IMR-90 (cell line): ENCODE results near the gene PPIA. TPM values are rescaled to one million over a fixed set of nuclear protein-coding genes. Genes with fewer than 3 reads are reported as not detected.

ENCODE experiments used
- ATAC-seq: fragments of 200-7000 bp; cut with Tn5 transposase; 2 replicates; pipeline ENCODE4 v1.9.1; 2020; ENCODE audit warnings: low read depth, mild to moderate bottlenecking, moderate library complexity
- BruUV-seq: library from RNA; stranded (reverse); fragments of 400-500 nt; replicated peaks from 2 replicates; lab custom pipeline; 2021; lab: Mats Ljungman, UMichigan
- CTCF ChIA-PET: fragments of 300-600 bp; formaldehyde crosslinking; extraction: SDS; loops from one replicate; lab custom pipeline; 2021; ENCODE audit warnings: antibody characterized with exemption; lab: Yijun Ruan, JAX
- POLR2A ChIA-PET: fragments of 300-600 bp; sonication (Branson Sonifier 250); formaldehyde crosslinking; loops from one replicate; lab custom pipeline; 2022; ENCODE audit warnings: antibody characterized with exemption; ENCODE audit not compliant: unreplicated experiment; lab: Charles Lee
- DNase-seq: peaks from one replicate; pipeline ENCODE4 v3.0.0; 2013
- H2AFZ ChIP-seq: replicated peaks from 2 replicates; pipeline ENCODE3; 2013; ENCODE audit warnings: low read length, mild to moderate bottlenecking; ENCODE audit not compliant: poor library complexity
- H2AK5ac ChIP-seq: 2 replicates; pipeline ENCODE4 v1.6.1; 2013; ENCODE audit warnings: low read depth, low read length, inconsistent platforms
- H2AK9ac ChIP-seq: replicated peaks from 2 replicates; pipeline ENCODE3; 2013; ENCODE audit warnings: mild to moderate bottlenecking, low read depth, low read length, moderate library complexity; ENCODE audit not compliant: poor library complexity
- H2BK120ac ChIP-seq: 2 replicates; pipeline ENCODE4 v1.6.1; 2013; ENCODE audit warnings: low read depth, low read length, inconsistent platforms
- H2BK15ac ChIP-seq: 3 replicates; pipeline ENCODE4 v1.6.1; 2013; ENCODE audit warnings: low read depth, low read length, inconsistent platforms
- H2BK20ac ChIP-seq: 2 replicates; pipeline ENCODE4 v1.6.1; 2013; ENCODE audit warnings: low read depth, mild to moderate bottlenecking, inconsistent platforms, low read length, moderate library complexity
- H2BK5ac ChIP-seq: 2 replicates; pipeline ENCODE4 v1.6.1; 2013; ENCODE audit warnings: mild to moderate bottlenecking, low read depth, low read length, inconsistent platforms; ENCODE audit not compliant: poor library complexity, severe bottlenecking
- H3K14ac ChIP-seq: replicated peaks from 2 replicates; pipeline ENCODE4 v1.6.1; 2013; ENCODE audit warnings: low read depth, low read length, inconsistent platforms
- H3K18ac ChIP-seq: 2 replicates; pipeline ENCODE4 v1.6.1; 2013; ENCODE audit warnings: low read depth, low read length, control low read depth
- H3K23ac ChIP-seq: 2 replicates; pipeline ENCODE4 v1.6.1; 2013; ENCODE audit warnings: low read depth, low read length, inconsistent platforms
- H3K27ac ChIP-seq: 2 replicates; pipeline ENCODE4 v1.5.1; 2013; ENCODE audit warnings: mild to moderate bottlenecking, control low read depth, low read length; ENCODE audit not compliant: insufficient read depth
- H3K27me3 ChIP-seq: 2 replicates; pipeline ENCODE4 v1.6.1; 2013; ENCODE audit warnings: low read length; ENCODE audit not compliant: control insufficient read depth, insufficient read depth
- H3K36me3 ChIP-seq: 2 replicates; pipeline ENCODE4 v1.6.1; 2013; ENCODE audit warnings: low read length, mixed read lengths; ENCODE audit not compliant: control insufficient read depth, insufficient read depth
- H3K4ac ChIP-seq: 2 replicates; pipeline ENCODE4 v1.6.1; 2013; ENCODE audit warnings: low read depth, low read length, inconsistent platforms
- H3K4me1 ChIP-seq: 2 replicates; pipeline ENCODE4 v1.6.1; 2013; ENCODE audit warnings: low read length, mixed read lengths; ENCODE audit not compliant: control insufficient read depth, insufficient read depth
- H3K4me2 ChIP-seq: 2 replicates; pipeline ENCODE4 v1.6.1; 2013; ENCODE audit warnings: low read depth, mild to moderate bottlenecking, control low read depth, low read length, moderate library complexity
- H3K4me3 ChIP-seq: 2 replicates; pipeline ENCODE4 v1.5.1; 2013; ENCODE audit warnings: low read depth, mild to moderate bottlenecking, control low read depth, low read length, moderate library complexity; ENCODE audit not compliant: insufficient read depth
- H3K56ac ChIP-seq: 2 replicates; pipeline ENCODE4 v1.6.1; 2013; ENCODE audit warnings: low read length, inconsistent platforms; ENCODE audit not compliant: insufficient read depth; ENCODE audit errors: extremely low read depth
- H3K79me1 ChIP-seq, 2 experiments: 2 replicates each; pipeline ENCODE4 v1.6.1; 2013; ENCODE audit warnings: low read length in 2 of 2, inconsistent platforms in 1 of 2, low read depth in 1 of 2
- H3K9ac ChIP-seq: 2 replicates; pipeline ENCODE4 v1.6.1; 2013; ENCODE audit warnings: low read depth, low read length, control low read depth
- H3K9me1 ChIP-seq: 2 replicates; pipeline ENCODE4 v1.6.1; 2013; ENCODE audit warnings: low read length, inconsistent platforms; ENCODE audit not compliant: insufficient read depth
- H3K9me3 ChIP-seq: 2 replicates; pipeline ENCODE4 v1.6.1; 2013; ENCODE audit warnings: low read length; ENCODE audit not compliant: control insufficient read depth, insufficient read depth
- H4K20me1 ChIP-seq: 2 replicates; pipeline ENCODE4 v1.6.1; 2013; ENCODE audit warnings: low read length, inconsistent platforms; ENCODE audit not compliant: insufficient read depth
- H4K5ac ChIP-seq: 2 replicates; pipeline ENCODE4 v1.6.1; 2013; ENCODE audit warnings: mild to moderate bottlenecking, low read depth, low read length, control low read depth
- H4K8ac ChIP-seq, 2 experiments: 2 replicates each; pipeline ENCODE4 v1.6.1; 2013; ENCODE audit warnings: low read depth in 2 of 2, low read length in 2 of 2, control low read depth in 1 of 2, inconsistent platforms in 1 of 2
- H4K91ac ChIP-seq: 2 replicates; pipeline ENCODE4 v1.6.1; 2013; ENCODE audit warnings: low read depth, low read length, inconsistent platforms; ENCODE audit not compliant: insufficient read depth
- CEBPB ChIP-seq: IDR thresholded peaks from 2 replicates; pipeline ENCODE4 v1.6.1; 2012; ENCODE audit warnings: low read depth, low read length, improper control_type of control experiment
- SMC3 ChIP-seq: fragments of 150-350 bp; IDR thresholded peaks from 2 replicates; pipeline ENCODE4 v1.6.1; 2016; ENCODE audit warnings: low read depth, mild to moderate bottlenecking, antibody characterized with exemption, low read length, moderate library complexity
- USF2 ChIP-seq: fragments of 150-350 bp; IDR thresholded peaks from 2 replicates; pipeline ENCODE4 v1.6.1; 2017; ENCODE audit warnings: mild to moderate bottlenecking, antibody characterized with exemption, low read length, low read depth
- WGBS, 2 experiments: methylation state at CpG; one replicate each; pipeline versions ENCODE4 v1.1.5 to v1.1.7; 2013; ENCODE audit warnings: missing lambda C conversion rate in 2 of 2; ENCODE audit not compliant: insufficient read length in 1 of 2; ENCODE audit errors: extremely low coverage in 2 of 2; 5-methylcytosine and 5-hydroxymethylcytosine counted together
- dilution Hi-C: fragments of 300-500 bp; cut with HindIII; formaldehyde crosslinking; loops from one replicate; pipeline ENCODE4 v1.14.3; 2018; ENCODE audit warnings: low sequenced_read_pairs; ENCODE audit not compliant: unreplicated experiment
- in situ Hi-C: fragments of 300-500 bp; cut with MboI; formaldehyde crosslinking; loops from 3 replicates; pipeline ENCODE4 v1.14.3; 2019; ENCODE audit warnings: low sequenced_read_pairs, inconsistent platforms, mixed read lengths
- intact Hi-C: fragments of 100-400 bp; cut with micrococcal nuclease; formaldehyde crosslinking; loops from 2 replicates; pipeline ENCODE4 v1.10.0; 2022
- polyA plus RNA-seq, 3 experiments: library from polyadenylated mRNA; depleted of rRNA; stranded (reverse); fragments of >200 nt; gene quantifications; 2 replicates each; pipeline ENCODE4 v1.2.3, GENCODE V29; 2012; ENCODE audit warnings: low replicate concordance in 1 of 3
- total RNA-seq: library from RNA; depleted of rRNA; stranded (reverse); fragments of >200 nt; gene quantifications from 2 replicates; pipeline ENCODE4 v1.2.3, GENCODE V29; 2012

PPIA gene
- total and polyA plus RNA-seq, 2 of the 4 experiments (the other 2 are of a cell fraction): 3,396 to 4,883 TPM

GRCh38 chr7:44760034-44760580 lies 36.4 kb upstream of the PPIA start:
- Histone ChIP-seq H2BK15ac (no peak overlapping the region), H3K9me1 (no peaks in the 10 kb centered on the region; the same call in 1 of the 2 replicates), H3K14ac (no peak overlapping the region), H4K8ac (no peak overlapping the region), H2AK9ac (no peak overlapping the region), H3K4me3 (no peak overlapping the region), H3K56ac (no peak overlapping the region), H4K5ac (no peak overlapping the region), H3K9ac (no peak overlapping the region), H3K27ac (no peak overlapping the region), H3K18ac (no peak overlapping the region), H3K4me2 (no peak overlapping the region), H3K4me1 (peaks cover 7% of the 10 kb centered on the region; the same call in 1 of the 2 replicates), H2BK120ac (no peak overlapping the region), H4K20me1 (0 out of 2 replicates have a peak, but pooled peaks cover 7% of the 10 kb centered on the region), H2BK20ac (no peak overlapping the region), H4K91ac (no peak overlapping the region), H2BK5ac (no peak overlapping the region), H2AFZ (no peak overlapping the region), H3K23ac (no peak overlapping the region), H3K79me1 (peaks cover 8 to 37% of the 10 kb centered on the region in 2 experiments), H3K9me3 (no peaks in the 10 kb centered on the region), H3K4ac (no peak overlapping the region), H3K36me3 (peaks cover 73% of the 10 kb centered on the region), H2AK5ac (no peak overlapping the region), H3K27me3 (no peaks in the 10 kb centered on the region)
- CTCF ChIA-PET: no interaction called here
- intact Hi-C loops: no loop called here
- WGBS, 2 experiments: no CpG with 5 or more reads among the region's 18 CpGs
- DNase-seq (no peak), ATAC-seq (no peak)
- POLR2A ChIA-PET: no interaction called here
- dilution Hi-C loops: no loop called here
- no TSS peak for BruUV-seq
- TF ChIP-seq USF2 (no peak), SMC3 (no peak), CEBPB (no peak)
- in situ Hi-C loops: no loop called here
